Upper lobe of left lung (tissue), 4 donors: ENCODE measurements around the gene MSI2.

ENCODE experiments used
- CTCF ChIP-seq, 6 experiments: fragments of 450-650 bp in 4 of 6; fragments of 200-600 bp in 2 of 6; sonication (generic) in 2 of 6; IDR thresholded peaks; one replicate each; pipeline ENCODE4 v1.5.1; 2016 to 2019; ENCODE audit warnings: antibody characterized with exemption in 6 of 6
- POLR2A ChIP-seq, 4 donors: fragments of 450-650 bp; IDR thresholded peaks; one replicate each; pipeline ENCODE4 v1.5.1; 2016 to 2017; ENCODE audit warnings: antibody characterized with exemption in 4 of 4, mild to moderate bottlenecking in 2 of 4

DNA sequence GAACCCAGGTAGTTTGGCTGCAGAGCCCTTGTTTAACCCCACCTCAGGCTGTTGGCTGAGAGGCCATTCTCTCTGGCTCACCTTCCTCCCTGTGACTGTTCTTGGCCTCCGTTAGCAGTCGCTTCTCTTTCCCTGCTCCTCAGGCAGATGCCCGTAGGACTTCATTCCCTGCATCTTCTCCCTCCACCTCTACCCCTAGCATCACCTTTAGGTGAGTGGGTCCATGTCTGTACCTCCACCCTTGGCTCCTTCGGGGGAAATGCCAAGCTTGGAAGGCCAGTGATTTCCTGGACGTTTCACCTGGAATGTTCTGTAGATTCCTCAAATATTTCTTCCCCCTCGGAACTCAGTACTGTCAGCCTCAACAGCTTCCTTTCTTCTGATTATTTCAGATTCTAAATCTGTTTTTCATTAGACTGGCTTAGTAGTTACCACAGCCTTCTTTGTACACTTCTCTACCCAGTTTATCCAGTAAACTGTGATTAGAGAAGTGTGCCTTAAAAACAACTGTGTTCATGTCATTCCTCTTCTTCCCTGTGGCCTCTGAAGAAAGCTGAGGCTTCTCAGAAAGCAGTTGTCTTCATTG lies 227.9 kb downstream of the MSI2 start:
- no peak for TF ChIP-seq CTCF (IDR thresholded peaks at IDR 0.05)
- no peak for TF ChIP-seq POLR2A (IDR thresholded peaks at IDR 0.05)
